AG04450 (cell line): ENCODE data around the gene TDP1. TPM values are rescaled to one million over a fixed set of nuclear protein-coding genes. Genes with fewer than 3 reads are reported as not detected.

Experiments
- CTCF ChIA-PET: fragments of 300-600, 350-600 bp; formaldehyde crosslinking; extraction: SDS; loops from one replicate; lab custom pipeline; 2022; ENCODE audit warnings: antibody characterized with exemption, inconsistent platforms; lab: Charles Lee
- POLR2A ChIA-PET: fragments of 350-600 bp; formaldehyde crosslinking; extraction: SDS; loops from one replicate; lab custom pipeline; 2021; ENCODE audit warnings: antibody characterized with exemption, inconsistent platforms; lab: Yijun Ruan, JAX
- DNase-seq: peaks from one replicate; pipeline ENCODE4 v3.0.0-alpha.2; 2011; ENCODE audit warnings: low read depth, low spot score
- H3K27ac ChIP-seq: one replicate; pipeline ENCODE4 v1.5.1; 2012; ENCODE audit warnings: low read depth, low read length, control low read depth
- H3K27me3 ChIP-seq: one replicate; pipeline ENCODE4 v1.6.0; 2012; ENCODE audit warnings: low read length; ENCODE audit not compliant: control insufficient read depth, insufficient read depth
- H3K4me3 ChIP-seq: 2 replicates; pipeline ENCODE4 v1.5.1; 2011; ENCODE audit warnings: mild to moderate bottlenecking, low read depth, low read length, control low read depth
- H3K9me3 ChIP-seq: 2 replicates; pipeline ENCODE4 v1.5.1; 2012; ENCODE audit warnings: low read length; ENCODE audit not compliant: control insufficient read depth, insufficient read depth
- CTCF ChIP-seq: IDR thresholded peaks from 2 replicates; pipeline ENCODE4 v1.5.1; 2011; ENCODE audit warnings: low read depth, low read length, control low read depth, inconsistent platforms
- polyA plus RNA-seq: library from polyadenylated mRNA; depleted of rRNA; stranded (reverse); fragments of >200 nt; gene quantifications from 2 replicates; pipeline ENCODE4 v1.2.3, GENCODE V29; 2011

The TDP1 gene
- polyA plus RNA-seq, 1 experiment = 19.0 TPM

- Histone ChIP-seq H3K4me3 (no peak overlapping the region), H3K27me3 (no peaks in the 10 kb centered on the region), H3K9me3 (no peaks in the 10 kb centered on the region), H3K27ac (no peak overlapping the region)
- TF ChIP-seq CTCF = no peak
- ChIA-PET POLR2A (interaction anchor here (0.8 kb wide), 1 partner anchor 338 kb away, joined by 5 read pairs; no protein-coding TSS in a partner anchor), CTCF (interaction anchor here (0.5 to 0.7 kb wide), 3 partner anchors 38 to 927 kb away, joined by 3 to 5 read pairs (median 4); no protein-coding TSS in a partner anchor)
- no peak for DNase-seq
These were observed 3.2 kb upstream of the TDP1 start for GRCh38 chr14:89952576-89952975.

- Histone ChIP-seq H3K27ac (no peak overlapping the region), H3K27me3 (no peaks in the 10 kb centered on the region), H3K9me3 (peaks cover 6% of the 10 kb centered on the region; the same call in 1 of the 2 replicates), H3K4me3 (peak overlapping the region; percentile 20; the same call in 1 of the 2 replicates)
- ChIA-PET CTCF (interaction anchor here (0.6 to 4.7 kb wide), 3 partner anchors 12 to 20 kb away, joined by 3 to 37 read pairs (median 6); no protein-coding TSS in a partner anchor), POLR2A (no interaction called here)
- TF ChIP-seq CTCF = no peak
- DNase-seq = no peak
These were observed 2.1 kb upstream of the TDP1 start for GRCh38 chr14:89953602-89954001.

- DNase-seq = peak; percentile 94
- CTCF ChIA-PET = interaction anchor here (0.6 to 4.7 kb wide), 3 partner anchors 13 to 19 kb away, joined by 3 to 37 read pairs (median 6); no protein-coding TSS in a partner anchor
- POLR2A ChIA-PET = no interaction called here
- TF ChIP-seq CTCF = 0 out of 2 replicates have a peak, but pooled peaks have one; percentile 15
- Histone ChIP-seq H3K27me3 (no peaks in the 10 kb centered on the region), H3K9me3 (peaks cover 6% of the 10 kb centered on the region; the same call in 1 of the 2 replicates), H3K27ac (peak within 1 kb of the TSS; percentile 57), H3K4me3 (peak within 1 kb of the TSS; percentile 84)
These were observed 1.4 kb upstream of the TDP1 start, which contains the start of gene EFCAB11 for GRCh38 chr14:89954070-89955021. Gene EFCAB11, minus strand, starts transcription at chr14:89954730. Its CDS starts 70 bp downstream, at chr14:89954660.

- ChIA-PET POLR2A (interaction anchor here (1.3 kb wide), 1 partner anchor 301 kb away, joined by 7 read pairs; the partner anchor contains the start of gene PSMC1), CTCF (interaction anchor here (1.9 to 4.7 kb wide), 2 partner anchors 16 to 18 kb away, joined by 6 to 37 read pairs; no protein-coding TSS in a partner anchor)
- TF ChIP-seq CTCF = no peak
- DNase-seq = no peak
- peak overlapping the region; percentile 40 for H3K27ac ChIP-seq
- peaks cover 6% of the 10 kb centered on the region; the same call in 1 of the 2 replicates for H3K9me3 ChIP-seq
- H3K27me3 ChIP-seq = no peaks in the 10 kb centered on the region
- H3K4me3 ChIP-seq = peak overlapping the region; percentile 77
These were observed 544 bp upstream of the TDP1 start for GRCh38 chr14:89955022-89955744.
